Fibroblast of mammary gland (primary cell): Measurements from ENCODE around the gene SFTA2.

Experiments used
- DNase-seq: peaks from one replicate; pipeline ENCODE4 v3.0.0-alpha.2; 2010; ENCODE audit warnings: low read depth
- H3K4me3 ChIP-seq: 2 replicates; pipeline ENCODE4 v1.5.1; 2011; ENCODE audit warnings: low read depth, mild to moderate bottlenecking, low read length, moderate library complexity; ENCODE audit not compliant: control insufficient read depth
- CTCF ChIP-seq: conservative IDR thresholded peaks from 2 replicates; pipeline ENCODE4 v1.5.1; 2011; ENCODE audit warnings: low read depth, low read length, inconsistent platforms; ENCODE audit not compliant: control insufficient read depth, insufficient read depth

The SFTA2 gene

GRCh38 chr6:30966154-30966553 is 34.2 kb upstream of the SFTA2 start:
- no peak for TF ChIP-seq CTCF
- no peak overlapping the region for H3K4me3 ChIP-seq
- no peak for DNase-seq

GRCh38 chr6:30965140-30965601 is 33.2 kb upstream of the SFTA2 start:
- TF ChIP-seq CTCF, result no peak
- DNase-seq, result no peak

GRCh38 chr6:30964075-30964474 is 32.1 kb upstream of the SFTA2 start:
- peak; percentile 33 for DNase-seq
- no peak overlapping the region for H3K4me3 ChIP-seq
- no peak for TF ChIP-seq CTCF

More at GRCh38 chr6:30965140-30965601, 33.2 kb upstream of the SFTA2 start:
- no peak overlapping the region for H3K4me3 ChIP-seq

GRCh38 chr6:30963641-30964040 is 31.7 kb upstream of the SFTA2 start:
- peak; percentile 68 for DNase-seq
- TF ChIP-seq CTCF, result no peak
- no peak overlapping the region for H3K4me3 ChIP-seq

- no peak overlapping the region for H3K4me3 ChIP-seq
- no peak for DNase-seq
- TF ChIP-seq CTCF, result no peak
Observed at GRCh38 chr6:30962716-30963115, 30.7 kb upstream of the SFTA2 start.

GRCh38 chr6:30960907-30961673 is 29.1 kb upstream of the SFTA2 start:
- H3K4me3 ChIP-seq, result no peak overlapping the region
- DNase-seq, result no peak
- no peak for TF ChIP-seq CTCF
